LoVo (cell line): ENCODE measurements around the gene PRKCI.
"Not testable (repeated sequence)": the region's sequence is repeated elsewhere in the genome, so short reads cannot be mapped to it uniquely, and the experiment has no call there.

Experiments
- DNase-seq: peaks from one replicate; pipeline ENCODE4 v3.0.0-alpha.2; 2016; ENCODE audit warnings: low spot score

Gene PRKCI

DNA sequence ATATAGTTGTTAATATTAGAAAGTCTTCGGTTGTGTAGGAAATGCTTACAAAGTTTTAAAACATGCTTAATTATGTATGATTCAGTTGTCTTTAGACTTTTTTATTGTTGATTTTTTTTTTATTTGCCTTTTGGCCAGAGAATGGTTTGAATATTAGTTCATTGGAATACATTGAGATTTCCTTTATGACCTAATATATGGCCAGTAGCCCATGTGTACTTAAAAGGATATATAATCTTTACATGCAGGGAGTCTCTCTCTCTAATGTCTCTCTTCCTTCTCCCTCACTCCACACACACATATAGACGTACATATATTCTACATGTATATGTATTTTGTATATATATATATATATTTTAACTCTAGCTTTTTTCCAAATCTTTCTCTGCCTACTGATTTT is 68.0 kb downstream of the PRKCI start:
- DNase-seq, result no peak

DNA sequence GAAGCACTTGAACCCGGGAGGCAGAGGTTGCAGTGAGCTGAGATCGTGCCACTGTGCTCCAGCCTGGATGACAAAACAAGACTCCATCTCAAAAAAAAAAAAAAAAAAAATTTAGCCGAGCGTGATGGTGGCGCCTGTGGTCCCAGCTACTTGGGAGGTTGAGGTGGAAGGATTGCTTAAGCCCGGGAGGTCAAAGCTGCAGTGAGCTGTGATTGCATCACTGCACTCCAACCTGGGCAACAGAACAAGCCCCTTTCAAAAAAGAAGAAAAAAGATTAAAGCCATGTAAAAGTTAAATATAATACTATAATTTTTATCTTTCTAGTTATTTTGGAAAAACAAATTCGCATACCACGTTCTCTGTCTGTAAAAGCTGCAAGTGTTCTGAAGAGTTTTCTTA is 73.4 kb downstream of the PRKCI start:
- DNase-seq, result no peak

DNA sequence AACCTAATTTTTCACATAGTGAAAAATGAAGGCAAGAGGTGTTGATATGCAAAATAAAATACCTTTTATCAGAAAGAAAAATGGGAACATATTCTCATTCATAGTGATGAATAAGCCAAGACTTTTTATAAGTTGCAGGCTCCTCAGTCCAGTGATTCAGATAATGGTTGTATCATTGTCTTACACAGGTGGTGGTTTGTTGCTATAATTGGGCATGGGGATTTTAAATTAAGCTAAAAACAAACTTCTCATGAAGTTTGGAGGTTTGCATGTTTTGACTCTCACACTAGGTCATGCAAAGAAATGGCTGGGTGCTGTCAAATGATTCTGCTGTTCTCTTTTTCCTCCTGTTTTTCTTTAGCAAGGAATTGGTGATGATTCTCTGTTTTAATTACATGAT is 74.5 kb downstream of the PRKCI start:
- DNase-seq, result no peak

- no peak for DNase-seq
Observed at GRCh38 chr3:170301405-170301804, 79.2 kb downstream of the PRKCI start.

DNA sequence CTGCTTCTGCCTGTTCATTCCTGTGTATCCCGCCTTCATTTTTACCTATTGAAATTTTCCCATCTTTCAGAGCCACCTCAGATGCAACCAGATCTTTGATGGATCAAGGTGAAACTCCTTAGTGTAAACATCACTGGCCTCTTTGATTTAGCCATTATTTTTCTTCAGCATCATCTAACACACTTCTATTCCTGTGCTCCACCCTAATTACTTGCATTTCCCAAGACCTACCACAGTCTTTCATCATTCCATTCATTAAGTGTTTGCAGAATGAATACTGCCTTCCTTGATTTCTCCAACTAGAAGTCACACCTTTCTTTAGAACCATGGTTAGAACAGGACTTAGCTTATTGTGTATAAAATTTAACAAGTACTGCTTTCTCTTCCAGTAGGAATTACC is 79.8 kb downstream of the PRKCI start:
- DNase-seq, result no peak

- no peak for DNase-seq
Observed at GRCh38 chr3:170306015-170306414, 83.8 kb downstream of the PRKCI start.

GRCh38 chr3:170307671-170308405 is 85.6 kb downstream of the PRKCI start:
- peak; percentile 48 for DNase-seq

- no peak for DNase-seq
Observed at GRCh38 chr3:170309046-170309445, 86.8 kb downstream of the PRKCI start.

DNA sequence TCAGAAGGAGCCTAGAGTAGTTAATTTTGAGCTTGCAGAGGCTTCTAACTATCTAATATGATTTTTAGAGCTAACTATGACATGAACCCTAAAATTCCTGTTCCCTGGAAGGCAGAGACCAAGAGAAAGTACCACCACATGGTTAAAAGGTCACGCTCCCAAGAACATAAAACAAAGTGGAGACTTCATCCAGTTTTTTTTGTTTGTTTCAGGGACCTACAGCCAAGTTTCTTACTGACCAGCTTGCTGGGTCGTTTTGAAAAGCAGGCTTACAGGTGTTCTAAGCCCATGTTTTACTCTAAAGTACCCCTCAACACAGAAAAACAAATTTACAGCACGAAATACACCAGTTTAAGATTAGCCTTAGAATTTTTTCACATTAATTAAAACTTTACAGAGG is 95.7 kb downstream of the PRKCI start:
- no peak for DNase-seq

DNA sequence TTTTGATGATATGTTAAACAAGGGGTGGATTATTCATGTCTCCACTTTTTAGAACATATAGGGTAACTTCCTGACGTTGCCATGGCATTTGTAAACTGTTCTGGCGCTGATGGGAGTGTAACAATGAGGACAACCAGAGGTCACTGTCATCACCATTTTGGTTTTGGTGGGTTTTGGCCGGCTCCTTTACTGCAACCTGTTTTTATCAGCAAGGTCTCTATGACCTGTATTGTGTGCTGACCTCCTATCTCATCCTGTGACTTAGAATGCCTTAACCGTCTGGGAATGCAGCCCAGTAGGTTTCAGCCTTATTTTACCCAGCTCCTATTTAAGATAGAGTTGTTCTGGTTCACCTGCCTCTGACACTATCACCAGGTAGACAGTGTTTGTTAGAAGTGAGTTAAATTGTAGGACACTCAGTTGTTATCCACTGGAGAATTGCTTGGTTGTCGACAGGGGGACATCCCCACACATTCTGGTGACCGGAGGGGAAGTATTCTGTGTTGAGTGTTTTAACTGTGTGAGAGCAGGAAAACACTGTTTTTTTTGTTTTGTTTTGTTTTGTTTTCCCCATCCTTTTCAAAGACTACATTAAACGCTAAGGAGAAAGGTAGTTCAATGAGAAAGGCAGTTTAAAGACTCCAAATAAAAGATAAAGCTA is 98.4 kb downstream of the PRKCI start:
- no peak for DNase-seq

- no peak for DNase-seq
Observed at GRCh38 chr3:170321321-170322034, 99.3 kb downstream of the PRKCI start.

- DNase-seq, result no peak
Observed at GRCh38 chr3:170322566-170323269, 100.5 kb downstream of the PRKCI start.

GRCh38 chr3:170323331-170323730 is 101.1 kb downstream of the PRKCI start:
- no peak for DNase-seq

DNA sequence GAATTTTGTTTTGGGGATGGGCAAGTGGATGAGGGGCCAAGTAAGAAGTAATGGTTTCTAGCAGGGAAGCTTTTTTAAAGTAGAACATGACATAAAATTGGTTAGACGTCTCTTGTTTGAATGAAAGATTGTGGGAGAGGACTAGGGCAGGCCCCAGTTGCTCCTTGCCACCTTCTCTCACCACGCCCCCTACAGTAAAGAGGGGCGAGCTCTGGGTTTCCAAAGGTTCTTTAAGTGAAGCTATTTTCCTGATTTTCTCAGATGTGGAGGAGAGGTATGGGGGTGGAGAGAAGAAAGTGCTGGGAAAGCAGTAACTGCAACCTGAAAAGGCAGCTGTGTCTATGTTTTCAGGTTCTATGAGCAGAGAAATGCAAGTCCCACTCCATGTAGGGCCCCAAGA is 102.7 kb downstream of the PRKCI start:
- no peak for DNase-seq

DNA sequence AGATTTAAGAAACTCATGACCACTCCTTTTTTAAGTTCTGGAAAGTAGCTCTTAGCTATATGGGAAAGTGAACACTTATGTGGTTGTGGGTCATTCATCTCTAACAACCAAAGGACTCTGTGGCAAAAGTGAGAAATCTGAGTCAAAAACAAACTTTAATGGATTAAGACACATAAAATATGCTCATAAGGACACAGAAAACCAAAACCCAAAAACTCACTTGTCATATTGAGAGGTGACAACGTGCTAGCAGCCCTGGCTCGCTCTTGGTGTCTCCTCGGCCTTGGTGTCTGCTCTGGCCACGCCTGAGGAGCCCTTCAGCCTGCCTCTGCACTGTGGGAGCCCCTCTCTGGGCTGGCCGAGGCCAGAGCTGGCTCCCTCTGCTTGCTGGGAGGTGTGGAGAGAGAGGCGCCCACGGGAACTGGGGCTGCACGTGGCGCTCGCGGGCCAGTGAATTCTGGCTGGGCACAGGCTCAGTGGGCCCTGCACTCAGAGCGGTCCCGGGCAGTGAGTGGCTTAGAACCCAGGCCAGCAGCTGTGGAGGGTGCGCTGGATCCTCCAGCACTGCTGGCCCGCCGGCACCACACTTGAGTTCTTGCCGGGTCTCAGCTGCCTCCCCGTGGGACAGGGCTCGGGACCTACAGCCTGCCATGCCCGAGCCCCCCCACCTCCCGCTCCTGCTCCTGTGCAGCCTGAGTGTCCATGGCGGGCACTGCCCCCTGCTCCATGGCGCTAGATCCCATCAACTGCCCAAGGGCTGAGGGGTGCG is 105.0 kb downstream of the PRKCI start:
- no peak for DNase-seq

DNA sequence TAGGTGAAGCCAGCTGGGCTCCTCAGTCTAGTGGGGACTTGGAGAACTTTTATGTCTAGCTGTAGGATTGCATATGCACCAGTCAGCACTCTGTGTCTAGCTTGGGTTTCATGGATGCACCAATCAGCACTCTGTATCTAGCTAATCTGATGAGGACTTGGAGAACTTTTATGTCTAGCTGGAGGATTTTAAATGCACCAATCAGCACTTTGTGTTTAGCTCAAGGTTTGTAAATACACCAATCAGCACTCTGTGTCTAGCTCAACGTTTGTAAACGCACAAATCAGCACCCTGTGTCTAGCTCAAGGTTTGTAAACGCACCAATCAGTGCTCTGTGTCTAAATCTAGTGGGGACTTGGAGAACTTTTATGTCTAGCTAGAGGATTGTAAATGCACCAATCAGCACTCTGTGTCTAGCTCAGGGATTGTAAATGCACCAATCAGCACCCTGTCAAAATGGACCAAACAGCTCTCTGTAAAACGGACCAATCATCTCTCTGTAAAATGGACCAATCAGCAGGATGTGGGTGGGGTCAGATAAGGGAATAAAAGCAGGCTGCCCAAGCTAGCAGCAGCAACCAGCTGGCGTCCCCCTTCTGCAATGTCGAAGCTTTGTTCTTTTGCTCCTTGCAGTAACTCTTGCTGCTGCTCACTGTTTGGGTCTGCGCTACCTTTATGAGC is 105.8 kb downstream of the PRKCI start:
- not testable (repeated sequence) for DNase-seq

- peak; percentile 79 for DNase-seq
Observed at GRCh38 chr3:170330366-170330765, 108.1 kb downstream of the PRKCI start.

DNA sequence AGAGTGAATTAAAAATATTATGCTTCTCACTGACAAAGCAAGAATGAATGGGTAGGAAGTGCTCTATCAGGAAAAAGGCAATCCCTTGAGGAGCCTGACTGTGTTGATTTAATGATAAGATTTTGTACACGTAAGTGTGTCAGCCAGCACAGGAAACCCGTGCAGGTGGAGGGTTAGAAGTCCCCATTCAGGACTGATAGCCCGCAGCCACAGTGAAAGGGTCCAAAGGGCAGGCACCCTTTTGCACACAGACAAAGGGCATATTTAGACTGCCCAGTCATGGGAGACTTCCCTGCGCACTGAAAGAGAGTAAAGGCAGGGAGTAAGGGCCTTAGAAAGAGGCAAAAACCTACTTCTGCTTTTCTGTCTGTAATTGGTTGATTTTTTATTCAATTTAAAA is 108.9 kb downstream of the PRKCI start:
- DNase-seq, result peak; percentile 69

DNA sequence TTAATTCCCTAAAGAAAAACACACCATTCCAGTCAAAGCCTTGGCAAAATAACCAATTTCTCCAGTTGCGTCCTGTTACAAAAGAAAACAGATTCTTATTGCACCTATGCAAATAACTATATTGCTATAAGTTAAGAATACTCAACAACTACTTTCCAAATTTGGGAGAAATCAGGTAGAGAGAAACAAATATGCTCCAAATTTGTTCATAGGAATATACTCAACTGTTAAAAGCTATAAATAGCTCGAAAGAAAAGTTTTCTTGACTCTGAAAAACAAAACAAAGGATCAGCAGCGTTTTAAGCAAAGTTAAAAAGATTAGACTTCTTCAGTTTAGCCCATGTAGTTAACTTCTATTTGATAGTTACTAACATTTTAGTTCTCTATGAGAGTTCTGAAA is 115.2 kb downstream of the PRKCI start:
- no peak for DNase-seq

- no peak for DNase-seq
Observed at GRCh38 chr3:170338690-170339340, 116.6 kb downstream of the PRKCI start.

DNA sequence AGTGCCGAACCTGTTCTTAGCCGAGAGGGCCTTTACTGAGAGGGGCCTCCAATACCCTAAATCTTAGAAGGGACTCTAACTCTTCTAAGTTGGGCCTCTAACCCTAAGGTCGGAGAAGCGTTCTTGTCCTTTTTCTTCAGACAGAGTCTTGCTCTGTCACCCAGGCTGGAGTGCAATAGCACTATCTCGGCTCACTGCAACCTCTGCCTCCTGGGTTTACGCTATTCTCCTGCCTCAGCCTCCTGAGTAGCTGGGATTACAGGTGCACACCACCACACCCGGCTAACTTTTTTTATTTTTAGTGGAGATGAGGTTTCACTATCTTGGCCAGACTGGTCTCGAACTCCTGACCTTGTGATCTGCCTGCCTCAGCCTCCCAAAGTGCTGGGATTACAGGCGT is 120.0 kb downstream of the PRKCI start:
- DNase-seq, result not testable (repeated sequence)
